ENCODE measurements around the gene HMCN1.

The HMCN1 gene

GRCh38 chr1:185964946-185965345 lies 230.8 kb downstream of the HMCN1 start:
- no peak for TF ChIP-seq CTCF (IDR thresholded peaks at IDR 0.05)

GRCh38 chr1:185965870-185966269 lies 231.7 kb downstream of the HMCN1 start:
- no peak for TF ChIP-seq CTCF (IDR thresholded peaks at IDR 0.05)

- no peak for TF ChIP-seq CTCF (IDR thresholded peaks at IDR 0.05)
Observed at GRCh38 chr1:185966471-185966870, 232.3 kb downstream of the HMCN1 start.

- TF ChIP-seq CTCF (IDR thresholded peaks at IDR 0.05): no peak
Observed at GRCh38 chr1:185969028-185969427, 234.8 kb downstream of the HMCN1 start.

GRCh38 chr1:185969524-185969991 lies 235.4 kb downstream of the HMCN1 start:
- no peak for TF ChIP-seq CTCF (IDR thresholded peaks at IDR 0.05)

- no peak for TF ChIP-seq CTCF (IDR thresholded peaks at IDR 0.05)
Observed at GRCh38 chr1:185971688-185972087, 237.5 kb downstream of the HMCN1 start.

GRCh38 chr1:185972096-185972850 lies 238.1 kb downstream of the HMCN1 start:
- no peak for TF ChIP-seq CTCF (IDR thresholded peaks at IDR 0.05)
